ENCODE results near the gene TPRA1. TPM values are rescaled to one million over a fixed set of nuclear protein-coding genes. Genes with fewer than 3 reads are reported as not detected.

TPRA1 gene
- total RNA-seq, 4 donors from 2014 or later = 19.2 to 25.7 (median 21.0) TPM

DNA sequence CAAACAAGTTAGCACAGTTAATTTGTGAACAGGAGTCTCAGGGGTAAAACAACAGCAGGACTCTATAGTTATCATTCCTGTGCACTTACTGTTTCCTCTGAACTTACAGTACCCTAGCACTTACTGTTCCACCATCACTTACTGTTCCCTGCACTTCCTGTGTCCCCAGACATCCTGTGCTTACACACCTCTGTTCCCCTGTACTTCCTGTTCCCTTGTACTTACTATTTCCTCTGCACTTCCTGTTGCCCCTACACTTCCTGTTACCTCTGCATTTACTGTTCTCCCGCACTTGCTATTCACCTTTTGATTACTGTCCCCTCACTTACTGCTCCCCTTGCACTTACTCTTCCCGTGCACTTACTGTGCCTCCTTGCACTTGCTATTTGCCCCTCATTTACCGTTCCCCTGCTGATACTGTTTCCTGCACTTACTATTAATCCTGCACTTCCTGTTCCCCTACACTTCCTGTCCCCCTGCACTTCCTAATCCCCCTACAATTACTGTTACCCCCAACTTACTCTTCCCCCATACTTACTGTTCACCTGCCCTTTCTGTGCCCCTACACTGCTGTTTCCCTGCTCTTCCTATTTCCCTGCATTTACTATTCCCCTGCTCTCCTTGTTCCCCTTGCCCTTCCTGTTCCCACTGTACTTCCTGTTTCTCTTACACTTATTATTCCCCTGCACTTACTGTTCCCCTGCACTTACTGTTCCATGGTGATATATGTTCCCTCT lies 30.3 kb downstream of the TPRA1 start:
- DNase-seq = no peak
- TF ChIP-seq CTCF (IDR thresholded peaks at IDR 0.05) (no peak), POLR2A (IDR thresholded peaks at IDR 0.05) (no peak)
- Histone ChIP-seq H3K27me3 (no peaks in the 10 kb centered on the region), H3K4me3 (no peak overlapping the region), H3K27ac (no peak overlapping the region), H3K9me3 (peaks cover 0 to 4% (median 0%) of the 10 kb centered on the region in 3 donors), H3K4me1 (peaks cover 0 to 10% (median 0%) of the 10 kb centered on the region in 3 donors), H3K36me3 (no peaks in the 10 kb centered on the region)
- intact Hi-C loops (cut with DNase I) = no loop called here
- WGBS, 2 donors = 67 to 74% methylated on average over 3 of the region's 3 CpGs

DNA sequence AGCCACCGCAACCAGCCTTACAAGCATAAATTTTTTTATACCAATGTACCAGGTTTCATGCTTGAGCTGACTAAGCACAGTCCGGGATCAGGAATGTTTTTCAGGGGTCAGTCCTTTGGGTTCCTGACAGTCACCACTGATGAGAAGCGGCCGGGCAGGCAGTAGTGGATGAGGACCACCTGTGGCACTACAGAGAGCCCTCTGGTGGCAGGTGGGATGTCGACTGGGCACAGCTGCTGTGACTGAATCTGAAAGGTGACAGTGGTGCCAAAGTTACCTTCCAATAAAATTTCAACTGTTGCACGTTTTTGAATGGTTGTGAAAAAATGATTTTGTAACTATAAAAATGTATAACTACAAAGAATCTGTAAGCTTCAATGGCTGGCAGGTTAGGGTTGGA lies 34.0 kb downstream of the TPRA1 start:
- DNase-seq = no peak
- Histone ChIP-seq H3K27me3 (no peaks in the 10 kb centered on the region), H3K4me3 (no peak overlapping the region), H3K27ac (no peak overlapping the region), H3K4me1 (no peaks in the 10 kb centered on the region), H3K9me3 (peaks cover 0 to 4% (median 0%) of the 10 kb centered on the region in 3 donors), H3K36me3 (no peaks in the 10 kb centered on the region)
- intact Hi-C loops (cut with DNase I) = no loop called here
- WGBS, 2 donors = 61 to 68% methylated on average over 6 of the region's 6 CpGs
- TF ChIP-seq CTCF (IDR thresholded peaks at IDR 0.05) (no peak), POLR2A (IDR thresholded peaks at IDR 0.05) (no peak)

GRCh38 chr3:127555108-127555507 lies 35.4 kb downstream of the TPRA1 start:
- intact Hi-C loops (cut with DNase I) = no loop called here
- H3K4me3 ChIP-seq = no peak overlapping the region
- WGBS, 2 donors = 60 to 62% methylated on average over 4 of the region's 4 CpGs
- H3K27ac ChIP-seq = no peak overlapping the region
- no peaks in the 10 kb centered on the region for H3K4me1 ChIP-seq
- H3K27me3 ChIP-seq = no peaks in the 10 kb centered on the region
- no peak for DNase-seq
- no peak for TF ChIP-seq POLR2A (IDR thresholded peaks at IDR 0.05)
- TF ChIP-seq CTCF (IDR thresholded peaks at IDR 0.05) = no peak
- H3K36me3 ChIP-seq = no peaks in the 10 kb centered on the region
- peaks cover 0 to 3% (median 0%) of the 10 kb centered on the region in 3 donors for H3K9me3 ChIP-seq

- H3K4me3 ChIP-seq = no peak overlapping the region
- H3K27ac ChIP-seq = no peak overlapping the region
- H3K4me1 ChIP-seq = peaks cover 7 to 14% (median 11%) of the 10 kb centered on the region in 3 donors
- no peak for DNase-seq
- TF ChIP-seq CTCF (IDR thresholded peaks at IDR 0.05) = no peak
- TF ChIP-seq POLR2A (IDR thresholded peaks at IDR 0.05) = no peak
- intact Hi-C loops (cut with DNase I) = no loop called here
- no peaks in the 10 kb centered on the region for H3K36me3 ChIP-seq
- no peaks in the 10 kb centered on the region for H3K27me3 ChIP-seq
- H3K9me3 ChIP-seq = no peaks in the 10 kb centered on the region
- 25 to 33% methylated on average over 1 of the region's 1 CpG for WGBS, 2 donors
Observed at GRCh38 chr3:127552038-127552437, 38.5 kb downstream of the TPRA1 start.

DNA sequence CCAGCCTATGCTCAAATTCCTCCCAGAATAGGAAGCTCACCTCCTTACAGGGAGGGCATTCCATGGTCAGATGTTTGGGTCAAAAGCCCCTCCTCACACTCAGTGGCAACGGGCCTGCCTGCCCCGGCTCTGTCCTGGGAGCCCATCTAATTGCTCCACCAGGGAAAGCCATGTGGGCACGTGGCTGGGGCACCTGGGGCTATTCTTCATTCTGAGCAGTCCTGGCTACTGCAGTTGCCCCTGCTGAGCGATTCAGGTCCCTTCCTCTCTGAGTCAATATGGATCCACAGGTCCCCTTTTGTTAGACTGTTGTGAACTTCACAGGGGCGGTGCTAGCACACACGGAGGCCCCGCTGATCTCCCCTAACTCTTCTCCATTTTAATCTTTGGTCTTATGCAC lies 39.4 kb downstream of the TPRA1 start:
- H3K27me3 ChIP-seq = no peaks in the 10 kb centered on the region
- H3K4me3 ChIP-seq = no peak overlapping the region
- H3K27ac ChIP-seq = no peak overlapping the region
- TF ChIP-seq POLR2A (IDR thresholded peaks at IDR 0.05) (no peak), CTCF (IDR thresholded peaks at IDR 0.05) (no peak)
- intact Hi-C loops (cut with DNase I) = no loop called here
- H3K4me1 ChIP-seq = peaks cover 9 to 21% (median 12%) of the 10 kb centered on the region in 3 donors
- 88 to 97% methylated on average over 4 to 6 of the region's 7 CpGs for WGBS, 2 donors
- H3K9me3 ChIP-seq = no peaks in the 10 kb centered on the region
- DNase-seq = no peak
- H3K36me3 ChIP-seq = no peaks in the 10 kb centered on the region
